AG09309 (cell line): ENCODE results near the gene RCOR1.

Source experiments
- DNase-seq: peaks from one replicate; pipeline ENCODE4 v3.0.0-alpha.2; 2010; ENCODE audit warnings: low read depth
- H3K4me3 ChIP-seq: 2 replicates; pipeline ENCODE4 v1.5.1; 2011; ENCODE audit warnings: mild to moderate bottlenecking, low read depth, low read length, moderate library complexity; ENCODE audit not compliant: control insufficient read depth
- TF ChIP-seq, protein P1 (sequence below): IDR thresholded peaks from 2 replicates; pipeline ENCODE4 v1.5.1; 2011; ENCODE audit warnings: mild to moderate bottlenecking, low read depth, low read length, inconsistent platforms; ENCODE audit not compliant: insufficient read depth, control insufficient read depth; ENCODE audit errors: missing control alignments

Gene RCOR1

DNA sequence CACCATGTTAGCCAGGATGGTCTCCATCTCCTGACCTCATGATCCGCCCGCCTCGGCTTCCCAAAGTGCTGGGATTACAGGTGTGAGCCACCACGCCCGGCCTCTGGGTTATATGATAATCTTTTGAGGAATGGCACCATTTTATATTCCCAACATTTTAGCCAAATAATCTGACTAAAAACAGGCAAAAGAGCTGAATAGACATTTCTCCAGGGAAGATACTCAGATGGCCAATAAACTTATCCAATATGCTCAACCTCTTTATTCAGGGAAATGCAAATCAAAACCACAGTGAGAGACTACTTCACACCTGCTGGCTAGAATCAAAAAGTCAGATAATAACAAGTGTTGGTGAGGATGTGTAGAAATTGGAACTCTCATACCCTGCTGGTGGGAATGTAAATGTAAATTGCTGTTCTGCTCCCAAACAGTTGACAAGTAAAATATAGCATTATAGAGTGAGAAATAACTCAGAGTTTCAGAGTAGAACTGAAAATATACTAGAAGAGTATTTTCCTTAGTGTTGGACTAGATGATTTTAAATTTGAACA lies 80.0 kb downstream of the RCOR1 start:
- DNase-seq = no peak
- no peak overlapping the region for H3K4me3 ChIP-seq
- TF ChIP-seq, protein P1, sequence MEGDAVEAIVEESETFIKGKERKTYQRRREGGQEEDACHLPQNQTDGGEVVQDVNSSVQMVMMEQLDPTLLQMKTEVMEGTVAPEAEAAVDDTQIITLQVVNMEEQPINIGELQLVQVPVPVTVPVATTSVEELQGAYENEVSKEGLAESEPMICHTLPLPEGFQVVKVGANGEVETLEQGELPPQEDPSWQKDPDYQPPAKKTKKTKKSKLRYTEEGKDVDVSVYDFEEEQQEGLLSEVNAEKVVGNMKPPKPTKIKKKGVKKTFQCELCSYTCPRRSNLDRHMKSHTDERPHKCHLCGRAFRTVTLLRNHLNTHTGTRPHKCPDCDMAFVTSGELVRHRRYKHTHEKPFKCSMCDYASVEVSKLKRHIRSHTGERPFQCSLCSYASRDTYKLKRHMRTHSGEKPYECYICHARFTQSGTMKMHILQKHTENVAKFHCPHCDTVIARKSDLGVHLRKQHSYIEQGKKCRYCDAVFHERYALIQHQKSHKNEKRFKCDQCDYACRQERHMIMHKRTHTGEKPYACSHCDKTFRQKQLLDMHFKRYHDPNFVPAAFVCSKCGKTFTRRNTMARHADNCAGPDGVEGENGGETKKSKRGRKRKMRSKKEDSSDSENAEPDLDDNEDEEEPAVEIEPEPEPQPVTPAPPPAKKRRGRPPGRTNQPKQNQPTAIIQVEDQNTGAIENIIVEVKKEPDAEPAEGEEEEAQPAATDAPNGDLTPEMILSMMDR = no peak

DNA sequence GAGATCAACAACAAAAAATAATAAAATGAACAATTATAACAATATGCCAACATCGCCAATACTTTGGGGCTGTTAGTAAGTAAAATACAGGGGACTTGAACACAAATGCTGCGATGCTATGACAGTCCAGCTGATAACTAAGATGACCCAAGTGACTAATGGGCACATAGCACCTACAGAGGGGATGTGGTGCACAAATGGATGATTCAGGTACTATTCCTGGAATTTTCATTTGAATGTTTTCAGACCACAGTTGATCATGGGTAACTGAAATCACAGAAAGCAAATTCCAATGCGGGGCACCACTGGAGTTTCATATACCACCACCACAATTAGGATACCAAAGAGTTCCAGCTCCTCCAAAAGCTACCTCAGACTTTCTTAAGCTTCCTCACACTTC lies 82.9 kb downstream of the RCOR1 start:
- DNase-seq = no peak
- TF ChIP-seq, protein P1 = no peak
- H3K4me3 ChIP-seq = no peak overlapping the region

DNA sequence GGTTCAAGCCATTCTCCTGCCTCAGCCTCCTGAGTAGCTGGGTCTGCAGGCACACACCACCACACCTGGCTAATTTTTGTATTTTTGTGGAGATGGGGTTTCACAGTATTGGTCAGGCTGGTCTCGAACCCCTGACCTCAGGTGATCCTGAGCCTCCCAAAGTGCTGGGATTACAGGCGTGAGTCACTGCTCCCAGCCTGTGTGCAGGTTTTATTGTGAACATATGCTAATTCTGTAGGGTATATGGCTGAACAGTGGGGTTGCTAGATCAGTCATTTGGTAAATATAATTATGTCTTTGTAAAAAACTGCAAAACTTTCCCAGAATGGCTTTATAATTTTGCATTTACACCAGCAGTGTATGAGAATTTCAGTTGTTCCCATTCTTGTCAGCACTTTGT lies 85.9 kb downstream of the RCOR1 start:
- DNase-seq = no peak
- TF ChIP-seq, protein P1 = no peak
- no peak overlapping the region for H3K4me3 ChIP-seq

DNA sequence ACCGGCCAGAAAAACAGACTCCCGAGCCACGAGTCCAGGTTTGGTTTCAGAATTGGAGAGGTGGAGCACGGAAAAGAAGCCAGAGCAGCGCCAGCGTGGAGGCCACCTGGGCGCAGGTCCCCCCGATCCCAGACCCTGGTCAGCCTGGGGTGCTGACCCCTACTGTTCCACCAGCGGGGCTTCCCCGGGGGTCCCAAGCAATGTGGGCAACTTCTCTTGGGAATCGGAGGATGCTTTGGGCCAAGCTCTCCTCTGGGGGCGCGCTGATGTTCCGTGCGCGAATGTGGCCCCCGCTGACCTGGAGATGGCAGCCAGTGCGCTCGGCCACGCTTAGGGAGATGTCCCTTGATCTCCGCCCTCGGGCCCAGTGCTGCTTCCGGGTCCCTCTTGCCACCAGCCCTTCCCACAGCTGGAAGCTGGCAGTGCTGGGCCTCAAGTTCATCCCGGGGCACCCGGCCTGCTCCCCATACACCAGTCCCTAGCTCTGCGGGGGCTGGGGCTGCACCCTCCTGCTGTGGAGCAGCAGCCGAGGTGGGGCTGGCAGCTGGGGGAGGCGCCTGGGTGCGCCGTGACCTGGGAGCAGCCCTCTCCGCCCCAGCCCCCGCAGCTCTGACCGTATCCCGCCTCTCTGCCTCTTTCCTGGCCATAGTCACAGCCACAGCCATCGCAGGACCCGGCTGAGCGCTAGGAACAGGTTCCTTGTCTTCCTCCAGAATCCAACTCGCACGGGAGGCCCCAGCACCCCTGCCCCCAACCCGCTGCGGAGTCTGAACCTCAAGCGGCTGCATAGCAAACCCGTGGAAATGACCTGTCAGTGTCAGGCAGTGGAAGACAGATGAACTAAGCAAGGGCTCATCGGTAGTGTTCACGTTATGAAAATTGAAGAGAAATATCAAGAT lies 91.2 kb downstream of the RCOR1 start:
- no peak overlapping the region for H3K4me3 ChIP-seq
- TF ChIP-seq, protein P1 = no peak
- DNase-seq = no peak

DNA sequence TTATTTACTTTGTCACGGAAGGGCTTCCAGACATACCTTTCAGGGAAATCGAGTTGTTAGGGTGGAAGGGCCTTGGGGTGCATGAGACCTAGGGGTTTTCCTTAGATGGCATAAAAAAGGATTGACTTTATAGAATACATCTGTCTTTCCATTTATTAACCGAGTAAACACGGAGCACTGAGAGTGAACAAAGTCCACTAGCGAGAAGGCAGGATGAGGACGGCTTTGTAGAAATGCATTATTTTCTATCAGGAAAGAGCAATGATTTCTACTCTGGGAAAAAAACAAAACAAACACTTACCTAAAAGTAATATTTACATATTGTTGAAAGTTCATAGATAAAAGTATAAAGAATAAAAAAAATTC lies 91.8 kb downstream of the RCOR1 start:
- TF ChIP-seq, protein P1 = no peak
- no peak for DNase-seq
- no peak overlapping the region for H3K4me3 ChIP-seq

DNA sequence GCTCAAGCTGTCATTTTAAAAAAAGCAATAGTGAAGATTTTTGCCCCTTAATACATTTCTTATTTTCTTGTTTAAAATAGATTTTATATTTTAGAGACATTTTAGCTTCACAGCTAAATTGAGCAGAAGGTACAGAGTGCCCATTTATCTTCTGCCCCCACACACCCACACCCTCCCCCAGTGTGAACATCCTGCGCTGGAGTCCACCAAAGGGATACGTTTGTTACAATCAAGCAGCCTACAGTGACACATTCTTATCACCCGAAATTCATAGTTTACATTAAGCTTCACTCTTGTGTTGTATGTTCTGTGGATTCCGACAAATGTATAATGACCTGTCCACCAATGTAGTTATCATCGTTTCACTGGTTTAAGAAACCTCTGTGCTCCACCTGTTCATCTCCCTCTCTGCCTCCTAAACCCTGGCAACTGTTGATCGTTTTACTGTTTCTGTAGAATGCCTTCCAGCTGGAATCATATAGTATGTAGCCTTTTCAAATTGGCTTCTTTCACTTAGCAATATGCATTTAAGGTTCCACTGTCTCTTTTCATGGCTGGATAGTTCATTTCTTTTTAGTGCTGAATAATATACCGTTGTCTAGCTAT lies 93.8 kb downstream of the RCOR1 start:
- TF ChIP-seq, protein P1 = no peak
- no peak for DNase-seq
- no peak overlapping the region for H3K4me3 ChIP-seq
